HG03196 (cell line): ENCODE data around the gene NUDT12.

Experiments used
- ATAC-seq: cut with Tn5 transposase; IDR thresholded peaks from one replicate; pipeline ENCODE4 v1.9.1; 2021; ENCODE audit not compliant: unreplicated experiment

The NUDT12 gene

GRCh38 chr5:103541569-103541968 lies 21.0 kb downstream of the NUDT12 start:
- no peak for ATAC-seq

GRCh38 chr5:103541114-103541513 lies 21.5 kb downstream of the NUDT12 start:
- ATAC-seq, result no peak

- no peak for ATAC-seq
Measured at GRCh38 chr5:103539376-103540330, 22.9 kb downstream of the NUDT12 start.

GRCh38 chr5:103532086-103532734 lies 30.4 kb downstream of the NUDT12 start:
- no peak for ATAC-seq

- no peak for ATAC-seq
Measured at GRCh38 chr5:103526164-103526915, 36.2 kb downstream of the NUDT12 start.

- ATAC-seq, result no peak
Measured at GRCh38 chr5:103525361-103525760, 37.2 kb downstream of the NUDT12 start.

- ATAC-seq, result no peak
Measured at GRCh38 chr5:103523319-103523718, 39.3 kb downstream of the NUDT12 start.

- no peak for ATAC-seq
Measured at GRCh38 chr5:103522586-103522985, 40.0 kb downstream of the NUDT12 start.

GRCh38 chr5:103519550-103519949 lies 43.0 kb downstream of the NUDT12 start:
- no peak for ATAC-seq

- no peak for ATAC-seq
Measured at GRCh38 chr5:103514371-103514770, 48.2 kb downstream of the NUDT12 start.

GRCh38 chr5:103513701-103514100 lies 48.9 kb downstream of the NUDT12 start:
- ATAC-seq, result no peak

- ATAC-seq, result no peak
Measured at GRCh38 chr5:103512500-103512899, 50.1 kb downstream of the NUDT12 start.

GRCh38 chr5:103511554-103511885 lies 51.1 kb downstream of the NUDT12 start:
- ATAC-seq, result no peak

GRCh38 chr5:103510851-103511553 lies 51.6 kb downstream of the NUDT12 start:
- ATAC-seq, result no peak

GRCh38 chr5:103505581-103506305 lies 56.8 kb downstream of the NUDT12 start:
- ATAC-seq, result no peak

GRCh38 chr5:103503066-103503465 lies 59.5 kb downstream of the NUDT12 start:
- no peak for ATAC-seq

- no peak for ATAC-seq
Measured at GRCh38 chr5:103502662-103503061, 59.9 kb downstream of the NUDT12 start.
